HepG2 (cell line): ENCODE results near the gene ARHGEF37. TPM values are rescaled to one million over a fixed set of nuclear protein-coding genes. Genes with fewer than 3 reads are reported as not detected.
"Not testable (repeated sequence)": the region's sequence is repeated elsewhere in the genome, so short reads cannot be mapped to it uniquely, and the experiment has no call there.

Experiments
- ATAC-seq: fragments of 200-7000 bp; cut with Tn5 transposase; 3 replicates; pipeline ENCODE4 v1.9.1; 2020; ENCODE audit warnings: mild to moderate bottlenecking, moderate library complexity
- BruUV-seq: library from RNA; stranded (reverse); fragments of 400-500 nt; replicated peaks from 2 replicates; lab custom pipeline; 2021; lab: Mats Ljungman, UMichigan
- CTCF ChIA-PET: fragments of 300-600 bp; formaldehyde crosslinking; extraction: SDS; loops from one replicate; lab custom pipeline; 2021; ENCODE audit warnings: low total read pairs, inconsistent platforms, low intra/inter-chr PET ratio; lab: Yijun Ruan, JAX
- POLR2A ChIA-PET: fragments of 350-600 bp; sonication (Branson Sonifier 250); formaldehyde crosslinking; loops from one replicate; lab custom pipeline; 2020; ENCODE audit warnings: antibody characterized with exemption, inconsistent platforms; lab: Yijun Ruan, JAX
- DNase-seq: peaks from one replicate; pipeline ENCODE4 v3.0.0-alpha.2; 2015; ENCODE audit warnings: low spot score
- FAIRE-seq: peaks from 3 replicates; lab custom pipeline; 2011; peaks lifted over from hg19 to GRCh38; lab: Jason Lieb, UNC
- H2AFZ ChIP-seq: one replicate; pipeline ENCODE4 v1.6.1; 2011; ENCODE audit warnings: low read length, inconsistent platforms
- H3K27ac ChIP-seq: fragments of 300-600 bp; 3 replicates; pipeline ENCODE4 v1.8.0; 2011; ENCODE audit warnings: mixed run types, mild to moderate bottlenecking, mixed read lengths, low read length, inconsistent platforms; ENCODE audit not compliant: insufficient read depth; ENCODE audit errors: extremely low read length
- H3K27me3 ChIP-seq, 2 experiments: fragments of 200-600 bp in 1 of 2; 2 replicates in 1 of 2; 3 replicates in 1 of 2; pipeline versions ENCODE4 v1.6.0 to v1.8.0; 2011; ENCODE audit warnings: low read length in 2 of 2, mild to moderate bottlenecking in 2 of 2, moderate library complexity in 2 of 2, inconsistent platforms in 1 of 2; ENCODE audit not compliant: insufficient read depth in 2 of 2, control insufficient read depth in 1 of 2
- H3K36me3 ChIP-seq, 2 experiments: fragments of 200-600 bp in 1 of 2; replicated peaks in 1 of 2; 2 replicates in 1 of 2; 3 replicates in 1 of 2; pipeline versions ENCODE4 v1.5.1 to v1.8.0; 2011; ENCODE audit warnings: low read length in 2 of 2, inconsistent platforms in 1 of 2; ENCODE audit not compliant: insufficient read depth in 2 of 2, control insufficient read depth in 1 of 2
- H3K4me1 ChIP-seq: 2 replicates; pipeline ENCODE4 v1.5.1; 2012; ENCODE audit warnings: low read length, inconsistent platforms; ENCODE audit not compliant: insufficient read depth
- H3K4me2 ChIP-seq: 2 replicates; pipeline ENCODE4 v1.6.0; 2011; ENCODE audit warnings: low read depth, low read length, inconsistent platforms
- H3K4me3 ChIP-seq, 3 experiments: fragments of 200-600 bp in 1 of 3; sonication (generic), shearing (Covaris generic) in 1 of 3; replicated peaks in 1 of 3; 2 replicates each; pipeline ENCODE4 v1.5.1; 2011 to 2016; ENCODE audit warnings: low read length in 3 of 3, inconsistent platforms in 2 of 3, low read depth in 2 of 3, mild to moderate bottlenecking in 2 of 3, control low read depth in 1 of 3, mixed read lengths in 1 of 3; ENCODE audit not compliant: insufficient read depth in 1 of 3
- H3K79me2 ChIP-seq: one replicate; pipeline ENCODE4 v1.6.1; 2011; ENCODE audit warnings: low read length, inconsistent platforms; ENCODE audit not compliant: insufficient read depth
- H3K9ac ChIP-seq: 2 replicates; pipeline ENCODE4 v1.6.0; 2011; ENCODE audit warnings: mild to moderate bottlenecking, low read depth, low read length, inconsistent platforms; ENCODE audit not compliant: insufficient read depth
- H3K9me3 ChIP-seq: 2 replicates; pipeline ENCODE4 v1.5.1; 2012; ENCODE audit warnings: mild to moderate bottlenecking, low read length
- H4K20me1 ChIP-seq: 2 replicates; pipeline ENCODE4 v1.6.0; 2011; ENCODE audit warnings: inconsistent platforms, mild to moderate bottlenecking, low read length, moderate library complexity; ENCODE audit not compliant: insufficient read depth
- RFX5 ChIP-seq: IDR thresholded peaks from 2 replicates; pipeline ENCODE4 v1.6.1; 2011; ENCODE audit warnings: low read depth, low read length, improper control_type of control experiment
- WGBS: methylation state at CpG from one replicate; pipeline ENCODE4 v1.1.6; 2017; ENCODE audit warnings: low lambda C conversion rate; 5-methylcytosine and 5-hydroxymethylcytosine counted together
- in situ Hi-C: cut with HindIII; loops from 2 replicates; pipeline ENCODE4 v1.10.0; 2017; ENCODE audit warnings: low pct_unique_long_range_greater_than_20kb; ENCODE audit not compliant: extremely low pct_ligation_motif_present
- intact Hi-C: fragments of 100-400 bp; cut with micrococcal nuclease; formaldehyde crosslinking; loops from one replicate; pipeline ENCODE4 v1.10.0; 2022; ENCODE audit not compliant: unreplicated experiment
- polyA plus RNA-seq, 8 experiments: library from polyadenylated mRNA; depleted of rRNA in 3 of 8; stranded (reverse) in 7 of 8; unstranded in 1 of 8; fragments of >200 nt; fragmentation: Illumina TruSeq in 4 of 8; extraction: Trizol in 4 of 8; gene quantifications; 2 replicates each; pipeline versions ENCODE4 v1.2.1 to v1.2.3, GENCODE V29; 2011 to 2016; ENCODE audit warnings: low read depth in 4 of 8, missing spikeins in 1 of 8, mixed read lengths in 1 of 8; ENCODE audit not compliant: insufficient read depth in 1 of 8
- total RNA-seq, 5 experiments: library from RNA; depleted of rRNA; stranded (reverse); fragments of >200 nt; fragmentation: Illumina TruSeq; extraction: Trizol; gene quantifications; 2 replicates each; pipeline ENCODE4 v1.2.3, GENCODE V29; 2016; ENCODE audit warnings: low read depth in 1 of 5
- TF ChIP-seq, protein P1 (sequence below): sonication (generic); formaldehyde crosslinking; IDR thresholded peaks from 2 replicates; pipeline ENCODE4 v1.4.0; 2020; ENCODE audit warnings: missing genetic modification reagents

The ARHGEF37 gene
- total and polyA plus RNA-seq, 2 of the 13 experiments (the other 11 are each of a cell fraction or from before 2014, with no cell fraction given), result 0.18 to 0.27 TPM

DNA sequence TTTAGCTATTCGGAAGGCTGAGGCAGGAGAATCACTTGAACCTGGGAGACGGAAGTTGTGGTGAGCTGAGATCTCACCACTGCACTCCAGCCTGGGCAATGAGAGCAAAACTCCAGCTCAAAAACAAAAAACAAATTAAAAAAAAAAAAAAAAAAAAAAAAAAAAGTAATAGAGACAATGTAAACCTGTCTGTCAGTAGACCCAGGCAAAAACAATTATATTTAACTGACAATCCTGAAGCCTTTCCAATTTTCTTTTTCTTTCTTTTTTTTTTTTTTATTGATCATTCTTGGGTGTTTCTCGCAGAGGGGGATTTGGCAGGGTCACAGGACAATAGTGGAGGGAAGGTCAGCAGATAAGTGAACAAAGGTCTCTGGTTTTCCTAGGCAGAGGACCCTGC is 88.0 kb downstream of the ARHGEF37 start:
- CTCF ChIA-PET, POLR2A ChIA-PET, H3K4me2 ChIP-seq, H3K4me1 ChIP-seq, in situ Hi-C loops, H3K9me3 ChIP-seq, H3K27me3 ChIP-seq, DNase-seq, H4K20me1 ChIP-seq, BruUV-seq, H3K4me3 ChIP-seq, ATAC-seq, H2AFZ ChIP-seq, H3K79me2 ChIP-seq, H3K9ac ChIP-seq, H3K36me3 ChIP-seq, FAIRE-seq, H3K27ac ChIP-seq: not testable (repeated sequence)
- intact Hi-C loops, result loop anchor here (5.0 kb wide), 1 partner anchor 98 kb away; no protein-coding TSS in a partner anchor
- 60% methylated on average over 2 of the region's 3 CpGs for WGBS

DNA sequence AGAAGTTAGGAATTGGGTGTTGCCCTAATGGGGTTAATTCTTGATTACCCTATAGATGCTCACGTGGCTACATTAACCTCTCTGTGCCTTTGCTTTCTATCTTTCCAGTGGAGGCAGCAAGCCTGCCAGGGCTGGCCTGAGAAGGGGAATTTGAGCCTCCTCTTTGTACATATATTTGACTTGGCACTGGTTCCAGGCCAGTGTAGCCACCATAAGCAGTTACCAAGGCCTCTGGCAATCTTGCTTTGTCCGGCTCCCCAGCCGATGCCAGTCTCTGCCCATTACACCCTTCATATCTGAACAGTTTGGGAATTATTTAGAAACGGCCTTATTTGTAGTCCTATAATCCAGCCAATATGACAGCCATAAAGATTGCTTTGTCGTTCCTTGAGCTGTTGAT is 90.2 kb downstream of the ARHGEF37 start:
- DNase-seq, result no peak
- TF ChIP-seq, protein P1, sequence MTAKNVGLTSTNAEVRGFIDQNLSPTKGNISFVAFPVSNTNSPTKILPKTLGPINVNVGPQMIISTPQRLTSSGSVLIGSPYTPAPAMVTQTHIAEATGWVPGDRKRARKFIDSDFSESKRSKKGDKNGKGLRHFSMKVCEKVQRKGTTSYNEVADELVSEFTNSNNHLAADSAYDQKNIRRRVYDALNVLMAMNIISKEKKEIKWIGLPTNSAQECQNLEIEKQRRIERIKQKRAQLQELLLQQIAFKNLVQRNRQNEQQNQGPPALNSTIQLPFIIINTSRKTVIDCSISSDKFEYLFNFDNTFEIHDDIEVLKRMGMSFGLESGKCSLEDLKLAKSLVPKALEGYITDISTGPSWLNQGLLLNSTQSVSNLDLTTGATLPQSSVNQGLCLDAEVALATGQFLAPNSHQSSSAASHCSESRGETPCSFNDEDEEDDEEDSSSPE (CRISPR knock-in tag), result no peak
- TF ChIP-seq RFX5, result 0 out of 2 replicates have a peak, but pooled peaks have one; percentile 43
- H3K4me2 ChIP-seq, result no peak overlapping the region
- no TSS peak for BruUV-seq
- H3K79me2 ChIP-seq, result no peaks in the 10 kb centered on the region
- no peaks in the 10 kb centered on the region for H3K36me3 ChIP-seq
- H3K4me1 ChIP-seq, result no peaks in the 10 kb centered on the region
- no peaks in the 10 kb centered on the region; a peak in 1 of 5 replicates for H3K27me3 ChIP-seq
- H3K27ac ChIP-seq, result no peak overlapping the region
- POLR2A ChIA-PET, result no interaction called here
- intact Hi-C loops (no loop called here), in situ Hi-C loops (no loop called here)
- H2AFZ ChIP-seq, result no peak overlapping the region
- 41% methylated on average over 5 of the region's 5 CpGs for WGBS
- CTCF ChIA-PET, result no interaction called here
- peaks cover 8% of the 10 kb centered on the region for H3K9me3 ChIP-seq
- no peak for ATAC-seq
- no peak for FAIRE-seq
- no peaks in the 10 kb centered on the region for H4K20me1 ChIP-seq
- no peak overlapping the region for H3K9ac ChIP-seq
- no peak overlapping the region for H3K4me3 ChIP-seq
